AG04450 (cell line): ENCODE measurements around the gene EIF3L. TPM values are rescaled to one million over a fixed set of nuclear protein-coding genes. Genes with fewer than 3 reads are reported as not detected.

Experiments used
- CTCF ChIA-PET: fragments of 300-600, 350-600 bp; formaldehyde crosslinking; extraction: SDS; loops from one replicate; lab custom pipeline; 2022; ENCODE audit warnings: antibody characterized with exemption, inconsistent platforms; lab: Charles Lee
- POLR2A ChIA-PET: fragments of 350-600 bp; formaldehyde crosslinking; extraction: SDS; loops from one replicate; lab custom pipeline; 2021; ENCODE audit warnings: antibody characterized with exemption, inconsistent platforms; lab: Yijun Ruan, JAX
- DNase-seq: peaks from one replicate; pipeline ENCODE4 v3.0.0-alpha.2; 2011; ENCODE audit warnings: low read depth, low spot score
- H3K27ac ChIP-seq: one replicate; pipeline ENCODE4 v1.5.1; 2012; ENCODE audit warnings: low read depth, low read length, control low read depth
- H3K27me3 ChIP-seq: one replicate; pipeline ENCODE4 v1.6.0; 2012; ENCODE audit warnings: low read length; ENCODE audit not compliant: control insufficient read depth, insufficient read depth
- H3K4me3 ChIP-seq: 2 replicates; pipeline ENCODE4 v1.5.1; 2011; ENCODE audit warnings: mild to moderate bottlenecking, low read depth, low read length, control low read depth
- H3K9me3 ChIP-seq: 2 replicates; pipeline ENCODE4 v1.5.1; 2012; ENCODE audit warnings: low read length; ENCODE audit not compliant: control insufficient read depth, insufficient read depth
- CTCF ChIP-seq: IDR thresholded peaks from 2 replicates; pipeline ENCODE4 v1.5.1; 2011; ENCODE audit warnings: low read depth, low read length, control low read depth, inconsistent platforms
- polyA plus RNA-seq: library from polyadenylated mRNA; depleted of rRNA; stranded (reverse); fragments of >200 nt; gene quantifications from 2 replicates; pipeline ENCODE4 v1.2.3, GENCODE V29; 2011

The EIF3L gene
- polyA plus RNA-seq, 1 experiment: 833 TPM

DNA sequence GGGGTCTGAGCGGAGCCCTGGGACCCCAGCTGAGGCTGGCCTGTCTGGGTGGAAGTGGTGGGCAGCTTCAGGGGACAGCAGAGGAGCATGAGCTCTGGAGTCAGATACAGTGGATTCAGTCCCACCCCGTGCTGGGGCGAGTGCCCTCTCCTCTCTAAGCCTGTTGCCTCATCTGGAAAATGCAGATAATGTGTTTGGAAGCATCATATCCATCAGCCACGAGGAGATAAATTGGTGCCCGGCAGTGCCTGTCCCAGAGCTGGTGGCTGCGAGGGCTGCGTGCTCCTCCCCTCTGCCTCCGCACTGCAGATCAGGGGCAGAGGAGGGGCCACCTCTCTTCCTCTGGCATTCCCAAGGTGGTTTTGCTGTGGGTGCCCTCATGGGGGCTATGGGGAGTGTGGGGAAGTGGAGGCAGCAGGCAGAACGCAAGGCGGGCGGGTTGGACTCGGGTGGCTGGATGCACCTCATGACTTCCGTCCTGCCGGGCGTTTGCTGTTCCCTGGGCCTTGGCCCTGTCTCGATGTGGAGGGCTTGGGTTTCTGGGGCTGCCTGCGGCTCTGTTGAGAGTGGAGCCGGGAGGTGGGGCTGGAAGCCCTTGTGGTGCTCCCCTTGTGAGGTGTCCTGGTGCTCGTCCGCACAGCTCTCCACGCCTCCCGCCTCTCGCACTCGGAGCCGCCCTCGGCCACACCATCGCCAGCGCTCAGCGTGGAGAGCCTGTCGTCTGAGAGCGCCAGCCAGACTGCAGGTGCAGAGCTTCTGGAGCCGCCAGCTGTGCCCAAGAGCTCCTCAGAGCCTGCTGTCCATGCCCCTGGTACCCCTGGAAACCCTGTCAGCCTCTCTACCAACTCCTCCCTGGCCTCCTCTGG is 77.8 kb downstream of the EIF3L start:
- no peak for DNase-seq
- CTCF ChIA-PET: interaction anchor here (0.6 kb wide), 1 partner anchor 24 kb away, joined by 6 read pairs; no protein-coding TSS in a partner anchor
- no peaks in the 10 kb centered on the region for H3K9me3 ChIP-seq
- POLR2A ChIA-PET: interaction anchor here (0.6 kb wide), 1 partner anchor 385 kb away, joined by 3 read pairs; no protein-coding TSS in a partner anchor
- no peak overlapping the region for H3K4me3 ChIP-seq
- H3K27ac ChIP-seq: no peak overlapping the region
- H3K27me3 ChIP-seq: no peaks in the 10 kb centered on the region
- no peak for TF ChIP-seq CTCF

GRCh38 chr22:37927637-37927936 is 78.4 kb downstream of the EIF3L start:
- Histone ChIP-seq H3K9me3 (no peaks in the 10 kb centered on the region; the same call in 1 of the 2 replicates), H3K27me3 (no peaks in the 10 kb centered on the region), H3K4me3 (no peak overlapping the region), H3K27ac (no peak overlapping the region)
- no peak for DNase-seq
- POLR2A ChIA-PET: no interaction called here
- no peak for TF ChIP-seq CTCF
- CTCF ChIA-PET: no interaction called here

- DNase-seq: no peak
- H3K9me3 ChIP-seq: no peaks in the 10 kb centered on the region; the same call in 1 of the 2 replicates
- no peak for TF ChIP-seq CTCF
- ChIA-PET POLR2A (no interaction called here), CTCF (no interaction called here)
- H3K27ac ChIP-seq: no peak overlapping the region
- no peaks in the 10 kb centered on the region for H3K27me3 ChIP-seq
- H3K4me3 ChIP-seq: no peak overlapping the region
Measured at GRCh38 chr22:37929390-37929789, 80.2 kb downstream of the EIF3L start.

DNA sequence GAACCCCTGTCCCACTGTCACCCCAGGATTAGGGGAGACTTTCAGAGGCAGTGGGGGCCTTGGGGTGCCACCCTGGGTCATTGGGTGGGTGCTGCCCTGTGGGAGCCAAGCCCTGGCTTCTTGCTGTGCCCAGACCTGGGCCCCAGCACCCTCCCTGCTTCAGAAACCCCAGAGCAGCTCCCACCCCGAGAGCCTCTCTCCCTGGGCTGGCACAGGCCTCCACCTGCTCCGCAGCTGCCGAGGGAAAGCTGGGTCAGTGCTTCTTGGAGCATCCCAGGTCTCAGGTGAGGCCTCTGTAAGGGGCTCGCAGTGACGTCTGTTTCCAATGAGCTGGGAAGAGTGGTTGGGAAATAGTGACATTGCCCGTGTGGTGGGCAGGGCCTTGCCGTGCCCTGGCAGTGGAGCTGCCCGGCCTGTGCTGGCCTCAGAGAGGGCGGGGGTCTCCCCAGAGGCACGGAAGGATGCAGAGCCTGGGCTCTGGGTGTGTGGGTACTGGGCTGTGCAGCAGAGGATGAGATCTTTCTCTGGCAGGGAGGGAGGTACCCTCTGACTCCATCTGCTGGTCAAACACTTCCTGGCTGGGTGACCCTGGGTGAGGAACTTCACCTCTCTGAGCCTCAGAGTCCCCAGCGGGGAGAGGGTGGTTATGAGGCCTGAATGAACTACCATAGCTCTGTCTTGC is 81.2 kb downstream of the EIF3L start:
- DNase-seq: no peak
- Histone ChIP-seq H3K27ac (no peak overlapping the region), H3K4me3 (no peak overlapping the region), H3K27me3 (no peaks in the 10 kb centered on the region), H3K9me3 (no peaks in the 10 kb centered on the region; the same call in 1 of the 2 replicates)
- TF ChIP-seq CTCF: peak; percentile 58
- ChIA-PET POLR2A (no interaction called here), CTCF (interaction anchor here (1.0 to 2.2 kb wide), 7 partner anchors 15 to 113 kb away, joined by 3 to 14 read pairs (median 5); partner anchors contain the start of gene MICALL1)
